Glutamatergic neuron (in vitro differentiated cells): ENCODE measurements around the gene TMEM184C. TPM values are rescaled to one million over a fixed set of nuclear protein-coding genes. Genes with fewer than 3 reads are reported as not detected.

Experiments used
- DNase-seq: peaks from one replicate; pipeline ENCODE4 v3.0.0; 2022
- H3K27ac Mint-ChIP-seq: one replicate; pipeline ENCODE4 v1.8.0; 2020; ENCODE audit warnings: mild to moderate bottlenecking, mixed read lengths, inconsistent platforms; ENCODE audit not compliant: unreplicated experiment
- H3K27me3 Mint-ChIP-seq: one replicate; pipeline ENCODE4 v1.8.0; 2020; ENCODE audit warnings: mild to moderate bottlenecking, moderate library complexity, mixed read lengths, inconsistent platforms; ENCODE audit not compliant: unreplicated experiment
- H3K36me3 Mint-ChIP-seq: one replicate; pipeline ENCODE4 v1.8.0; 2020; ENCODE audit warnings: mild to moderate bottlenecking, mixed read lengths, inconsistent platforms; ENCODE audit not compliant: unreplicated experiment
- H3K4me1 Mint-ChIP-seq: one replicate; pipeline ENCODE4 v1.8.0; 2020; ENCODE audit warnings: mild to moderate bottlenecking, low read depth, mixed read lengths, inconsistent platforms; ENCODE audit not compliant: unreplicated experiment
- H3K4me3 Mint-ChIP-seq: one replicate; pipeline ENCODE4 v1.8.0; 2020; ENCODE audit warnings: mild to moderate bottlenecking, mixed read lengths, inconsistent platforms; ENCODE audit not compliant: unreplicated experiment
- H3K9me3 Mint-ChIP-seq: one replicate; pipeline ENCODE4 v1.8.0; 2020; ENCODE audit warnings: mild to moderate bottlenecking, moderate library complexity, mixed read lengths, inconsistent platforms; ENCODE audit not compliant: unreplicated experiment
- total RNA-seq: library from RNA; stranded (reverse); fragmentation: NEBNext Ultra II Directional; extraction: Animal tissue kit (Norgen Biotek cat#: 25700); gene quantifications from one replicate; pipeline ENCODE4 v1.2.1, GENCODE V29; 2021; ENCODE audit not compliant: unreplicated experiment
- TF ChIP-seq, protein P1 (sequence below): fragments of 200-600 bp; sonication (generic); IDR thresholded peaks from one replicate; pipeline ENCODE4 v1.5.0; 2021; ENCODE audit not compliant: partially characterized antibody, unreplicated experiment

The TMEM184C gene
- total RNA-seq, 1 donor from 2014 or later: 31.6 TPM

DNA sequence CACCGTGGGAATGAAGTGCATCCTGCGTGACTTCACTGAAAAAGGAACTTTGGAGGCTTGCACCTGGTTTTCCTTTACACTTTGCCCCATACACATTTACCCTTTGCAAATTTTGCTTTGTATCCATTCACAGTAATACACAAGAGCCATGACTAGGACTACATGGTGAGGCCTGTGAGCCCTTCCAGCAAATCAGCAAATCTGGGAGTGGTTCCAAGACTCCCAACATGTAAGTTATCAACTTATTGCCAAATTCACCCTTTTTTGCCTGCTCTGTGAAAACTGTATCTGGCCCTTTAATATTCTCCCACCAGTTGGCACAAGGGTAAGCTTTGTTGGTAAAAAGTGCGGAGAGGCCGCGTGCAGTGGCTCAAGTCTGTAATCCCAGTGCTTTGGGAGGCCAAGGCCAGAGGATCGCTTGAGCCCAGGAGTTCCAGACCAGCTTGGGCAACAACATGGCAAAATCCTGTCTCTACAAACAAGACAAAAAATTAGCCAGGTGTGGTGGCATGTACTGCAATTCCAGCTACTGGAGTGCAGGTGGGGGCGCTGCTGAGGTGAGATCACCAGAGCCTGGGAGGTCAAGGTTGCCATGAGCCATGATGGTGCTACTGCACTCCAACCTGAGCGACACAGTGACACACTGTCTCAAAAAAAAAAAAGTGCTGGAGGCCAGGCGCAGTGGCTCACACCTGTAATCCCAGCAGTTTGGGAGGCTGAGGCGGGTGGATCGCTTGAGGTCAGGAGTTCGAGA lies 61.8 kb downstream of the TMEM184C start:
- Mint-ChIP-seq H3K9me3 (no peaks in the 10 kb centered on the region), H3K4me1 (no peaks in the 10 kb centered on the region), H3K36me3 (no peaks in the 10 kb centered on the region), H3K27me3 (peaks cover 2% of the 10 kb centered on the region), H3K4me3 (no peak overlapping the region), H3K27ac (no peak overlapping the region)
- DNase-seq: no peak
- TF ChIP-seq, protein P1, sequence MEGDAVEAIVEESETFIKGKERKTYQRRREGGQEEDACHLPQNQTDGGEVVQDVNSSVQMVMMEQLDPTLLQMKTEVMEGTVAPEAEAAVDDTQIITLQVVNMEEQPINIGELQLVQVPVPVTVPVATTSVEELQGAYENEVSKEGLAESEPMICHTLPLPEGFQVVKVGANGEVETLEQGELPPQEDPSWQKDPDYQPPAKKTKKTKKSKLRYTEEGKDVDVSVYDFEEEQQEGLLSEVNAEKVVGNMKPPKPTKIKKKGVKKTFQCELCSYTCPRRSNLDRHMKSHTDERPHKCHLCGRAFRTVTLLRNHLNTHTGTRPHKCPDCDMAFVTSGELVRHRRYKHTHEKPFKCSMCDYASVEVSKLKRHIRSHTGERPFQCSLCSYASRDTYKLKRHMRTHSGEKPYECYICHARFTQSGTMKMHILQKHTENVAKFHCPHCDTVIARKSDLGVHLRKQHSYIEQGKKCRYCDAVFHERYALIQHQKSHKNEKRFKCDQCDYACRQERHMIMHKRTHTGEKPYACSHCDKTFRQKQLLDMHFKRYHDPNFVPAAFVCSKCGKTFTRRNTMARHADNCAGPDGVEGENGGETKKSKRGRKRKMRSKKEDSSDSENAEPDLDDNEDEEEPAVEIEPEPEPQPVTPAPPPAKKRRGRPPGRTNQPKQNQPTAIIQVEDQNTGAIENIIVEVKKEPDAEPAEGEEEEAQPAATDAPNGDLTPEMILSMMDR: no peak

DNA sequence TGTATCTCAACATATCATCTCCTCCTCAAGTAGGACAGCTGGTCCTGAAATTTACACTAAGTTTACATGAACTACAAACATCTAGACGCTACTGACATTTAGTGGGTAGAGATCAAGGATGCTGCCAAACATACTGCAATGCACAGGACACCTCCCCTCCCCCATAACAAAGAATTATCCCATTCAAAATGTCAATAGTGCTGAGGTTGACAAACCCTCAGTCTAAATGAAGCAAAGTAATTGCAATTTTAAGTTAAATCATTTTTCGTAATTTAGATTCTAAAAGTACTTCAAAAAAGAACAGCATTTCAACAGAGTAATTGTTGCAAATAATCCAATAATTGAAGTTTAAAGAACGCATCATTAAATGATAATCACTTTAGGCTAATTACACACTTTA lies 65.6 kb downstream of the TMEM184C start:
- H3K27ac Mint-ChIP-seq: no peak overlapping the region
- no peak for DNase-seq
- TF ChIP-seq, protein P1: no peak
- peaks cover 2% of the 10 kb centered on the region for H3K9me3 Mint-ChIP-seq
- H3K4me1 Mint-ChIP-seq: no peaks in the 10 kb centered on the region
- no peaks in the 10 kb centered on the region for H3K36me3 Mint-ChIP-seq
- peaks cover 2% of the 10 kb centered on the region for H3K27me3 Mint-ChIP-seq
- H3K4me3 Mint-ChIP-seq: peak overlapping the region; percentile 97

GRCh38 chr4:147683188-147683591 lies 66.0 kb downstream of the TMEM184C start:
- TF ChIP-seq, protein P1: no peak
- H3K27ac Mint-ChIP-seq: peak overlapping the region; percentile 91
- no peak for DNase-seq

DNA sequence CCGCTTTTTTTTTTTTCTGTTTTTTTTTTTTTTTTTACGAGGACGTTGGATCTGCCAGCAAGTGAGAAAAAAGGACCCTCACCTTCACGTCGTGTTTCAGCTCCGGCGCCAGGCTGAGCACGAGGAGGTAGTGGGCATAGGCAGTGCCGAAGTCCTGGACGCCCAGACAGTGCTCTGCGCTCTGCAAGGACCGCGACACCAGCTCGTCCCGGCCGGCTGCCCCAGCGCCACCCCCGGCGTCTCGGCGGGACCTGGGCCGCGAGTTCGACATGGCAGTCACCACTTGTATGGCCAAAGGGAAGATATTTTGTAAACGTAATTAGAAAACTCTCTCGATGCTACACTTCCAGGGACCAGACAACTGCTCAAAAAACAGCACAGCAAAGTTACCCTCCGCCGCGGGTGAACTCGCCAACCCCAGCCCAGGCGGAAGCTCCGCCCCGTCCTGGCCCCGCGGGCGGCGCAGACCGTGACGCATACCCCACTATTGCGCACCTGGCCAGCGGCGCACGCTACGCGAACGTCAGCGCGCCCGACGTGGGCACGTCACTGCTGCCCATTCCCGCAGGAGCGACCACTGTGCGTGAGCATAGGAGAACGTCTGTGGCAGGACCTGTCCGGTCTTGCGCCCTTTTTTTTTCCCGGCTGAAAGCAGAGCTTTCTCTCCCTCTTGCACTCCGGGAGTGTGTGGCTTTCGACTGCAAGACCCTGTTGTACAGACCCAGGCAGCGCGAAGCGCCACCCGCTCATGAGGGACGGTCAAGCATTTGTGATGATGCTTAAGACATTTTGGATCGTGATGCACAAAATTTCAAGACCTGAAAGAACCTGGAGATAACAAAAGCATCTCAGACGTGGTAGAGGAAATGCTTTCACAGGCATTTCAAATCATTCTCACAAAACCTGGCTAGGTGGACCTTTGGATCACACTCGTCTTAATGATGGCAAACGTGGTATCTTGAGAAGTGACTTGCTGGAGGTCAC lies 66.8 kb downstream of the TMEM184C start, which contains the start of gene PRMT9:
Gene PRMT9, minus strand, starts transcription at position 447 of the 984 bp plus-strand sequence. Its CDS starts 176 bp downstream, at position 271.
- no peaks in the 10 kb centered on the region for H3K4me1 Mint-ChIP-seq
- H3K9me3 Mint-ChIP-seq: peaks cover 2% of the 10 kb centered on the region
- H3K4me3 Mint-ChIP-seq: peak within 1 kb of the TSS; percentile 97
- no peaks in the 10 kb centered on the region for H3K36me3 Mint-ChIP-seq
- TF ChIP-seq, protein P1: no peak
- peaks cover 2% of the 10 kb centered on the region for H3K27me3 Mint-ChIP-seq
- peak within 1 kb of the TSS; percentile 91 for H3K27ac Mint-ChIP-seq
- DNase-seq: peak; percentile 93

More at GRCh38 chr4:147683188-147683591, 66.0 kb downstream of the TMEM184C start:
- peaks cover 2% of the 10 kb centered on the region for H3K27me3 Mint-ChIP-seq
- peak overlapping the region; percentile 97 for H3K4me3 Mint-ChIP-seq
- H3K9me3 Mint-ChIP-seq: peaks cover 2% of the 10 kb centered on the region
- H3K36me3 Mint-ChIP-seq: no peaks in the 10 kb centered on the region
- H3K4me1 Mint-ChIP-seq: no peaks in the 10 kb centered on the region
